Uterus (tissue), 2 donors: ENCODE results near the gene TLE3.

Experiments used
- CTCF ChIP-seq, 4 experiments: fragments of 200-600 bp in 2 of 4; fragments of 450-650 bp in 2 of 4; sonication (generic) in 2 of 4; IDR thresholded peaks; one replicate each; pipeline ENCODE4 v1.5.1; 2016 to 2019; ENCODE audit warnings: antibody characterized with exemption in 4 of 4, mild to moderate bottlenecking in 2 of 4, moderate library complexity in 1 of 4
- POLR2A ChIP-seq, 2 donors: fragments of 450-650 bp; IDR thresholded peaks; one replicate each; pipeline ENCODE4 v1.6.1; 2016; ENCODE audit warnings: antibody characterized with exemption in 2 of 2, mild to moderate bottlenecking in 1 of 2, moderate library complexity in 1 of 2

GRCh38 chr15:70084461-70084860 lies 13.3 kb downstream of the TLE3 start:
- TF ChIP-seq CTCF (IDR thresholded peaks at IDR 0.05) (no peak), POLR2A (IDR thresholded peaks at IDR 0.05) (no peak)
